ENCODE data around the gene BIVM.

DNA sequence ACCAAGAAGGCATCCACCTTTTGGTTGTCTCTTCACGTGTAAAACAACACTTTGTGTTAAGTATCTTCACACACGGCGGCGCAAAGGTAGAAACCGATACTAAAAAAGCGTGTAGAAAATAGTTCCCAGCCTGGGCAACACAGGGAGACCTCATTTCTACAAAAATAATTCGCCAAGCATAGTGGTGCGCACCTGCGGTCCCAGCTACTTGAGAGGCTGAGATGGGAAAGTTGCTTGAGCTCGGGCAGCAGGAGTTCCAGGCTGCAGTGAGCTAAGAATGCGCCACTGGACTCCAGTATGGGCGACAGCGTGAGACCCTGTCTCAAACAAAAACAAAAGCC is 46.3 kb downstream of the BIVM start:
- TF ChIP-seq EZH2 (IDR thresholded peaks at IDR 0.05; ENCODE audit: insufficient read depth, poor library complexity, severe bottlenecking) (no peak), EZH2phosphoT487 (IDR thresholded peaks at IDR 0.05; ENCODE audit: insufficient read depth, low read depth) (no peak)

Data from GM23248 (cell line).